ENCODE measurements around the gene TMEM229B. TPM values are rescaled to one million over a fixed set of nuclear protein-coding genes. Genes with fewer than 3 reads are reported as not detected.

Gene TMEM229B
- total and polyA plus RNA-seq, 9 donors, result 1.2 to 11.9 (median 2.9) TPM

DNA sequence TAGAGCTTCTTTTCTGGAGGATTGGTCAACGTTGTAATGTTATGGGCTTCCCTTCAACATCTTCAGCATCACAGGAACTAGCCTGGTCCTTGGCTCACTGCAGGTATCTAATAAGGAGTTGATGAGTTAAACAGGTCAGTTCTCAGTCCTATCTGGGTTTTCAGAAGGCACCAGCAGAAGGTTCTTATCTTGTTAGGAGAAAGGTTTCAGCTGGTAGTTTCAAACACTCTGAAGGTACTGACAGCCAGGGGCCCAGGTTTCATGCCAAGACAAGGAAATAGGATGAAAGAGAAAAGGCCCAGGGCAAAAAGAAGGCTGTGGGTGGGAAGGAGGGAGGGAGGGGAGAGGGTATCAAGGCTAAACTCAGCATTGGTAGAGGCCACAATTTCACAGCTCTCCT is 21.4 kb downstream of the TMEM229B start:
- Histone ChIP-seq H3K4me1 (ENCODE audit: insufficient read depth) (no peaks in the 10 kb centered on the region), H3K27me3 (no peaks in the 10 kb centered on the region), H3K4me3 (no peak overlapping the region), H3K27ac (no peak overlapping the region), H3K9me3 (no peaks in the 10 kb centered on the region), H3K36me3 (no peaks in the 10 kb centered on the region)
- 61 to 82% (median 77%) methylated on average over 1 of the region's 1 CpG for WGBS, 3 donors
- intact Hi-C loops (cut with DNase I), result no loop called here
- no peak for DNase-seq
- TF ChIP-seq POLR2A (IDR thresholded peaks at IDR 0.05) (no peak), EP300 (IDR thresholded peaks at IDR 0.05) (no peak)
- TF ChIP-seq, protein P1, sequence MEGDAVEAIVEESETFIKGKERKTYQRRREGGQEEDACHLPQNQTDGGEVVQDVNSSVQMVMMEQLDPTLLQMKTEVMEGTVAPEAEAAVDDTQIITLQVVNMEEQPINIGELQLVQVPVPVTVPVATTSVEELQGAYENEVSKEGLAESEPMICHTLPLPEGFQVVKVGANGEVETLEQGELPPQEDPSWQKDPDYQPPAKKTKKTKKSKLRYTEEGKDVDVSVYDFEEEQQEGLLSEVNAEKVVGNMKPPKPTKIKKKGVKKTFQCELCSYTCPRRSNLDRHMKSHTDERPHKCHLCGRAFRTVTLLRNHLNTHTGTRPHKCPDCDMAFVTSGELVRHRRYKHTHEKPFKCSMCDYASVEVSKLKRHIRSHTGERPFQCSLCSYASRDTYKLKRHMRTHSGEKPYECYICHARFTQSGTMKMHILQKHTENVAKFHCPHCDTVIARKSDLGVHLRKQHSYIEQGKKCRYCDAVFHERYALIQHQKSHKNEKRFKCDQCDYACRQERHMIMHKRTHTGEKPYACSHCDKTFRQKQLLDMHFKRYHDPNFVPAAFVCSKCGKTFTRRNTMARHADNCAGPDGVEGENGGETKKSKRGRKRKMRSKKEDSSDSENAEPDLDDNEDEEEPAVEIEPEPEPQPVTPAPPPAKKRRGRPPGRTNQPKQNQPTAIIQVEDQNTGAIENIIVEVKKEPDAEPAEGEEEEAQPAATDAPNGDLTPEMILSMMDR (IDR thresholded peaks at IDR 0.05), result no peak

DNA sequence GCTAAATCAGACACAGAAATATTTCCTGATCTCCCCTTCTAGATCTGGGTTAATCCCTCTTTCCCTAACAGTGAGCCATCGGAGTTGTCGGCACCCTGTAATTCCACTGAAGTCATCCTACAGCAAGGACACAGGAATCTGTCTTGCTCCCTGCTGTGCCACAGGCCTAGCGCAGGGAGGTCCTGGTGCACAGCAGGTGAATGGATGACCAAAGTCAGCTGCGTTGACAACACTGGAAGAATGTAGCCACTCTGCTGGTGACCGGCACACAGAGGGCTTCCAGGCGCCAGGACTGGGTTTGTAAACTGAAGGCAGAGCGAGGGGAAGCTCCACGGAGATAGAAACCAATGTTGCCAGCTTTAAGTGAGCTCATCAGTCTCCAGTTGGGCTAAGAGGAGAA is 23.6 kb downstream of the TMEM229B start:
- no peak overlapping the region for H3K27ac ChIP-seq
- H3K4me1 ChIP-seq (ENCODE audit: insufficient read depth), result no peaks in the 10 kb centered on the region
- no peaks in the 10 kb centered on the region for H3K36me3 ChIP-seq
- DNase-seq, result no peak
- no peak overlapping the region for H3K4me3 ChIP-seq
- WGBS, 3 donors, result 75 to 80% (median 77%) methylated on average over 8 of the region's 8 CpGs
- TF ChIP-seq EP300 (IDR thresholded peaks at IDR 0.05), result no peak
- no peak for TF ChIP-seq POLR2A (IDR thresholded peaks at IDR 0.05)
- TF ChIP-seq, protein P1 (IDR thresholded peaks at IDR 0.05), result no peak
- H3K27me3 ChIP-seq, result no peaks in the 10 kb centered on the region
- H3K9me3 ChIP-seq, result no peaks in the 10 kb centered on the region
- intact Hi-C loops (cut with DNase I), result no loop called here

DNA sequence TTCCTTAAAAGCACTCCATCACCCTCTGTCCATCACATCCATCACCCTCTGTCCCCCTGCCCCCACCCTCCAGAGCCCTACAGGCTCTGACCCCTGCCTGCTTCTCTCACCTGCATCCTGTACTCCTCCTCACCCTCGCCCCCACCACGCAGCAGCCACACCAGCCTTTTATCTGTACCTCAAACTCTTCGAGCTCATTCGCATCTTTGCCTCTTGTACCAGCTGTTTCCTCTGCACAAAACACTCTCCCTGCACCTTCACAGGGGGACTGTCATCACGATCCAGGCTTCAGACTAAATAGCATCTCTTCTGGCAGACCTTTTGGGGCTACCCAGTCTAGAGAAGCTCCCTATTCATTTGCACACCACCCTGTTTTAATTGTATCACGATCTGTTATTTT is 24.1 kb downstream of the TMEM229B start:
- Histone ChIP-seq H3K4me3 (no peak overlapping the region), H3K4me1 (ENCODE audit: insufficient read depth) (no peaks in the 10 kb centered on the region), H3K9me3 (no peaks in the 10 kb centered on the region), H3K27me3 (no peaks in the 10 kb centered on the region), H3K36me3 (no peaks in the 10 kb centered on the region), H3K27ac (no peak overlapping the region)
- DNase-seq, result no peak
- 48 to 59% (median 54%) methylated on average over 6 of the region's 6 CpGs for WGBS, 3 donors
- intact Hi-C loops (cut with DNase I), result no loop called here
- TF ChIP-seq, protein P1 (IDR thresholded peaks at IDR 0.05), result no peak
- TF ChIP-seq EP300 (IDR thresholded peaks at IDR 0.05) (no peak), POLR2A (IDR thresholded peaks at IDR 0.05) (no peak)

DNA sequence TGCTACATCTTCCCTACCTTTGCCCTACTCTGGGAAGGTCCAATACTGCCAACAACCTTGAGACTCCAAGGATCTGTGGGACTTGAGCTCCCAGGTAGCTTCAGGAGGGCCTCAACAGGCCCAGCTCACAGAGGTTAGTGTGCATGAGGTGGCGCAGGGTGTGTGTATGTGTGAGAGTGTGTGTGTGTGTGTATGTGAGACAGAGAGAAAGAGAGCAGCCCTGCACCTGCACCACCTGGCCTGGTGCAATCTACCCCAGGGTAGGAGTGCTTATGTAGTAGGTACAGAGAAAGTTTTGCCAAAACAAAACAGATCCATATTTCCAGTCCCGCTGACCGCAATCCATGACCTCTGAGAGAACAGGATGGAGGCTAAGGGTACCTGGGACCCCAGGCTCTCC is 24.6 kb downstream of the TMEM229B start:
- no peaks in the 10 kb centered on the region for H3K27me3 ChIP-seq
- no peaks in the 10 kb centered on the region for H3K4me1 ChIP-seq (ENCODE audit: insufficient read depth)
- H3K27ac ChIP-seq, result no peak overlapping the region
- TF ChIP-seq, protein P1 (IDR thresholded peaks at IDR 0.05), result no peak
- TF ChIP-seq EP300 (IDR thresholded peaks at IDR 0.05), result no peak
- no peak for TF ChIP-seq POLR2A (IDR thresholded peaks at IDR 0.05)
- no peaks in the 10 kb centered on the region for H3K9me3 ChIP-seq
- no peak overlapping the region for H3K4me3 ChIP-seq
- WGBS, 3 donors, result 94 to 97% (median 94%) methylated on average over 3 of the region's 3 CpGs
- intact Hi-C loops (cut with DNase I), result no loop called here
- no peaks in the 10 kb centered on the region for H3K36me3 ChIP-seq
- no peak for DNase-seq

DNA sequence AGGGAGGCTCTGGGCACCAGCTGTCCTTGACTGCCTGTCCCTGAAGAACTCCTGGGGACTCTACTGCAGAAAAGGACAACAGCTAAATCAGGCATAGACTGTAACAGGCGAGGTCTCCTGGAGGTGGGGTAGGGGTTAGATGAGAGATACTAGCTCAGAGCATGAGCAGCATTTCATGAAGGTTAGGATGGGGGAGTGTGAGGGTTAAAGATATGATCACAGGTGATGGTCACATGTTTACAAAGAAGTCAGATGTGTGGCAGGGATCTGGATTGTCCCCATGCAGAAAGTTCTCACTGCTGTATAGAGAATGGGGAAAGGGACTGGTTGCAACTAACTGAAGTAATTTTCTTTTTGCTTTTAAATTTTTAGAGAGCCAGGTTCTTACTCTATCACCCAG is 26.5 kb downstream of the TMEM229B start:
- DNase-seq, result no peak
- Histone ChIP-seq H3K27ac (no peak overlapping the region), H3K27me3 (no peaks in the 10 kb centered on the region), H3K4me3 (no peak overlapping the region), H3K9me3 (no peaks in the 10 kb centered on the region), H3K4me1 (ENCODE audit: insufficient read depth) (no peaks in the 10 kb centered on the region), H3K36me3 (no peaks in the 10 kb centered on the region)
- intact Hi-C loops (cut with DNase I), result no loop called here
- 91 to 95% (median 92%) methylated on average over 1 of the region's 1 CpG for WGBS, 3 donors
- TF ChIP-seq EP300 (IDR thresholded peaks at IDR 0.05) (no peak), POLR2A (IDR thresholded peaks at IDR 0.05) (no peak)
- TF ChIP-seq, protein P1 (IDR thresholded peaks at IDR 0.05), result no peak
